HL-60 (cell line): ENCODE results near the gene TGFBI.

Source experiments
- DNase-seq, 2 experiments: peaks; one replicate each; pipeline ENCODE4 v3.0.0-alpha.2; 2010 to 2020; ENCODE audit warnings: low read depth in 1 of 2, low spot score in 1 of 2
- H3K27ac ChIP-seq: fragments of 250-450 bp; sonication (Bioruptor Pico); replicated peaks from 2 replicates; pipeline ENCODE4 v1.5.1; 2020; ENCODE audit warnings: mild to moderate bottlenecking, moderate library complexity
- H3K27me3 ChIP-seq: fragments of 250-450 bp; sonication (Bioruptor Pico); 2 replicates; pipeline ENCODE4 v1.5.1; 2021; ENCODE audit warnings: mild to moderate bottlenecking, moderate library complexity; ENCODE audit not compliant: insufficient read depth, poor library complexity, severe bottlenecking
- H3K4me3 ChIP-seq: replicated peaks from 2 replicates; pipeline ENCODE4 v1.5.1; 2011; ENCODE audit warnings: mild to moderate bottlenecking, control low read depth, low read length; ENCODE audit not compliant: insufficient read depth
- CTCF ChIP-seq: IDR thresholded peaks from one replicate; pipeline ENCODE4 v1.5.1; 2011; ENCODE audit warnings: low read length, control low read depth, inconsistent platforms; ENCODE audit not compliant: insufficient read depth
- GABPA ChIP-seq: IDR thresholded peaks from 2 replicates; pipeline ENCODE4 v1.6.1; 2012; ENCODE audit warnings: low read depth
- POLR2AphosphoS5 ChIP-seq: IDR thresholded peaks from 2 replicates; pipeline ENCODE4 v1.6.1; 2012; ENCODE audit warnings: low read depth
- SPI1 ChIP-seq: IDR thresholded peaks from 2 replicates; pipeline ENCODE4 v1.6.1; 2012; ENCODE audit warnings: low read depth, mild to moderate bottlenecking, borderline replicate concordance
- TF ChIP-seq, protein P1 (sequence below): IDR thresholded peaks from 2 replicates; pipeline ENCODE4 v1.6.1; 2012; ENCODE audit warnings: low read depth; ENCODE audit not compliant: insufficient replicate concordance

TGFBI gene

GRCh38 chr5:135995976-135996375, 32.8 kb upstream of the TGFBI start:
- Histone ChIP-seq H3K27me3 (no peaks in the 10 kb centered on the region), H3K4me3 (no peak overlapping the region), H3K27ac (no peak overlapping the region)
- no peak for TF ChIP-seq GABPA
- TF ChIP-seq, protein P1, sequence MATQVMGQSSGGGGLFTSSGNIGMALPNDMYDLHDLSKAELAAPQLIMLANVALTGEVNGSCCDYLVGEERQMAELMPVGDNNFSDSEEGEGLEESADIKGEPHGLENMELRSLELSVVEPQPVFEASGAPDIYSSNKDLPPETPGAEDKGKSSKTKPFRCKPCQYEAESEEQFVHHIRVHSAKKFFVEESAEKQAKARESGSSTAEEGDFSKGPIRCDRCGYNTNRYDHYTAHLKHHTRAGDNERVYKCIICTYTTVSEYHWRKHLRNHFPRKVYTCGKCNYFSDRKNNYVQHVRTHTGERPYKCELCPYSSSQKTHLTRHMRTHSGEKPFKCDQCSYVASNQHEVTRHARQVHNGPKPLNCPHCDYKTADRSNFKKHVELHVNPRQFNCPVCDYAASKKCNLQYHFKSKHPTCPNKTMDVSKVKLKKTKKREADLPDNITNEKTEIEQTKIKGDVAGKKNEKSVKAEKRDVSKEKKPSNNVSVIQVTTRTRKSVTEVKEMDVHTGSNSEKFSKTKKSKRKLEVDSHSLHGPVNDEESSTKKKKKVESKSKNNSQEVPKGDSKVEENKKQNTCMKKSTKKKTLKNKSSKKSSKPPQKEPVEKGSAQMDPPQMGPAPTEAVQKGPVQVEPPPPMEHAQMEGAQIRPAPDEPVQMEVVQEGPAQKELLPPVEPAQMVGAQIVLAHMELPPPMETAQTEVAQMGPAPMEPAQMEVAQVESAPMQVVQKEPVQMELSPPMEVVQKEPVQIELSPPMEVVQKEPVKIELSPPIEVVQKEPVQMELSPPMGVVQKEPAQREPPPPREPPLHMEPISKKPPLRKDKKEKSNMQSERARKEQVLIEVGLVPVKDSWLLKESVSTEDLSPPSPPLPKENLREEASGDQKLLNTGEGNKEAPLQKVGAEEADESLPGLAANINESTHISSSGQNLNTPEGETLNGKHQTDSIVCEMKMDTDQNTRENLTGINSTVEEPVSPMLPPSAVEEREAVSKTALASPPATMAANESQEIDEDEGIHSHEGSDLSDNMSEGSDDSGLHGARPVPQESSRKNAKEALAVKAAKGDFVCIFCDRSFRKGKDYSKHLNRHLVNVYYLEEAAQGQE, result no peak
- TF ChIP-seq CTCF, result no peak
- TF ChIP-seq SPI1, result no peak
- TF ChIP-seq POLR2AphosphoS5, result no peak
- DNase-seq, result no peak

DNA sequence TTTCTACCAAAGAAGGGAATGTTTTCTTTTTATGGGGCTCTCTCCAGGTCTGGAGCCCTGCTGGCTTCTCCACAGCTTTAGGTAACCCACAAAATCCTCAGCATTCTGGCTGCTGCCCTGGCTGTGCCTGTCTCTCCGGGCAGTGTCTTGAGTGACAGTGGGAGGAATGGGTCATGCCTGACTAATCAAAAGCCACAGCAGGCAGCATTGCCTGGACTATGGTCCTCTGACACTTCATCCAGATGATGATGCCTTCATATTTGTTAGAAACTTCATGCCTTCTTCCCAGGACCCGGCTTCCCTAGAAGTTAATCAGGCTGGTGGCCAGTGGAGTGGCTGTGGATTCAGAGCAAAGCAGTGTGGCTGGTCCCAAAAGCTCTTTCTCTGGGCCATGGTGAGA, 32.2 kb upstream of the TGFBI start:
- Histone ChIP-seq H3K4me3 (no peak overlapping the region), H3K27me3 (no peaks in the 10 kb centered on the region), H3K27ac (no peak overlapping the region)
- DNase-seq, result no peak
- TF ChIP-seq POLR2AphosphoS5 (no peak), GABPA (no peak), CTCF (no peak), SPI1 (no peak)
- TF ChIP-seq, protein P1, result no peak

GRCh38 chr5:135997673-135998335, 31.0 kb upstream of the TGFBI start:
- Histone ChIP-seq H3K4me3 (no peak overlapping the region), H3K27me3 (no peaks in the 10 kb centered on the region), H3K27ac (no peak overlapping the region)
- TF ChIP-seq CTCF (no peak), SPI1 (no peak), POLR2AphosphoS5 (no peak), GABPA (no peak)
- TF ChIP-seq, protein P1, result no peak
- DNase-seq, result no peak
